Stimulated activated naive CD4-positive, alpha-beta T cell (primary cell): ENCODE data around the gene SHROOM3.

Source experiments
- DNase-seq, 6 experiments: peaks; one replicate each; lab custom pipeline; 2025; lab: John Stamatoyannopoulos, UW

Gene SHROOM3

GRCh38 chr4:76751612-76752343 lies 316.7 kb downstream of the SHROOM3 start:
- no peak for DNase-seq

GRCh38 chr4:76752861-76753501 lies 318.0 kb downstream of the SHROOM3 start:
- no peak for DNase-seq

GRCh38 chr4:76753814-76754213 lies 318.8 kb downstream of the SHROOM3 start:
- DNase-seq: no peak

GRCh38 chr4:76754439-76754838 lies 319.4 kb downstream of the SHROOM3 start:
- no peak for DNase-seq

DNA sequence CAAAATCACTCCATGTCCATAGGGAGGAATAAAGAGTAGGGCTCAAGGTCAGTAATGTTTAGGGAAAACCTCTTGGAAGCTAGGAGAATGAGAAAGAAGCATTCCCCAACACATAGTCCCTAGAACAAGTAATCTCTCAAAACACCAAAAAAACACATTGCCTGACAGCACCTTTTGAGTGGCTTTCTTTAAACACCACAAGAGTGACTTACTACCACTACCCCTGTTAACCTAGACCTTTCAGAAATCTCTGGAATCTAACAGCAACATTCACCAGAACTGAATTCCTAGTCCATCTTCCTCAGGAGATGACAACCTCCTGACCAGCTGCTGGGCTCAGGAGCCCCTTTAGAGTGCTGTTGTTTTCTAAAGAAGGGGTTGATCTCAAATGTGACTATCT lies 320.7 kb downstream of the SHROOM3 start:
- no peak for DNase-seq

GRCh38 chr4:76756416-76756815 lies 321.4 kb downstream of the SHROOM3 start:
- no peak for DNase-seq

GRCh38 chr4:76757418-76757939 lies 322.4 kb downstream of the SHROOM3 start:
- no peak for DNase-seq

- DNase-seq: no peak
Observed at GRCh38 chr4:76758290-76758882, 323.4 kb downstream of the SHROOM3 start.

DNA sequence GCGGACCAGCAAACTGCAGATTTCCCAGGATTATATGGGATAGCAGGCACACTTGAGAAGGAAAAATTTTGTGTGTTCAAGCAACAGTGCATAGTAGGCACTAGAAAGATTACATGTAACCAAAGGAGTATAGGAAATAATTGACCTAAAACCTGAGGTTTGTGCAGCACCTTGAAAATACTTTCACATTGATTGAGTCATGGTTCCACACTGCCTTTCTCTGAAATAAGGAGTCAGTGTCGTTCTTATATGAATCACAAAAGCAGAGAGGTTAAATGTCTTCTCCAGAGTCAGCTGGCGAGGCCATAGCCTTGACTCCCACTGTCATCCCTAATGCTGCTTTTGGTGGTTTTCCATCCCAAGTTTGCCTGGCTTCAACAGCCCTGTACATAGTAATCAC lies 324.0 kb downstream of the SHROOM3 start:
- no peak for DNase-seq

GRCh38 chr4:76760193-76760592 lies 325.2 kb downstream of the SHROOM3 start:
- no peak for DNase-seq

GRCh38 chr4:76762137-76763130 lies 327.4 kb downstream of the SHROOM3 start:
- DNase-seq: no peak

- DNase-seq: no peak
Observed at GRCh38 chr4:76764251-76764650, 329.2 kb downstream of the SHROOM3 start.

DNA sequence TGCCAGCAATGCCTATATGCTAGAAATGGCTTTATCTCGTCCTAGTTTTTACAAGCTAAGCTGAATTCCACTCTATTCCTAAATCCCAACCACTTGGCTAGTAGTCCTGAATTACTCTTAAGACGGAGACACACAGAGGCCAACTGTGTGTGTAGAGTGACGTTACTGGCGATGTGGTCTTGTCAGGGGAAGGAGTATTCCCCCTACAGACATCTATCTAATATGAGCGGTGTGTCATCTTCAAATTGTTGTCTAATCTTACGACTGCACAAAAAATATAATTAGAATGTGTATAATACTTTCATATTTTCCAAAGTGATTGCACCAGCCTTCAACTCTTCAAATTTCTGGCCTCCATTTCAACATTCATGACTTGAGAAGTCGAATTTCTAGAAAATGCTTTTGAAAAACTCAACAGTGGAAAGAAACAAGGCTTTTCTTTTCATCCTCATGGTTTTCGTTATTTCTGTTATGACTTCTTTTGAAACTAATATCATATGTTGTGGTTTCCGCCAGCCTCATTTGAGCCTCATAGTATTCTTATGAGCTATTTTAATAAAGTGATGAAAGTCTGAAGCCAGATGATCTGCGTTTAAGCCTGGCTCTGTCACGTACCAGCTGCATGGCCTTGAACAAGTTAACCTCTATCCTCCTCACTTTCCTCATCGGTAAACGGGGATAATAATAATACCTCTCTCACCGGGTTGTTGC lies 330.6 kb downstream of the SHROOM3 start:
- no peak for DNase-seq

DNA sequence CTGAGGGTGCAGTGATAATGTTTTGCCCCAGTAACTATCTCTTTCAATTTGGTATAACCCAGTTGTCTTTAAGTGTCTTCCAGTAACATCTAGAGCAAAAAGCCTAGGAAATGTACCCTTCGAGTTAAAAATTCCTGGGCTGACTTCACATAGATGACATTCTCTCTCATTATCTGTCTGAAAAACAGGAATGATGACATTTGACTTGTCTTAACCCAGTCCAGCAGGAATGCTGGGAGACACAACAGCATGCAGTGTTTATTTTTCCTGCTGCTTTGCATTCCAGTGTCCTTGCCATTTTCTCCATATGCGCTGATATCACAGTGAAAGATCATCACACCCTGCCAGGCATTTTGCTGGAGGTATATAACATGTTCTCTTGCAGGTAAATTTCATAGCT lies 333.0 kb downstream of the SHROOM3 start:
- DNase-seq: no peak

DNA sequence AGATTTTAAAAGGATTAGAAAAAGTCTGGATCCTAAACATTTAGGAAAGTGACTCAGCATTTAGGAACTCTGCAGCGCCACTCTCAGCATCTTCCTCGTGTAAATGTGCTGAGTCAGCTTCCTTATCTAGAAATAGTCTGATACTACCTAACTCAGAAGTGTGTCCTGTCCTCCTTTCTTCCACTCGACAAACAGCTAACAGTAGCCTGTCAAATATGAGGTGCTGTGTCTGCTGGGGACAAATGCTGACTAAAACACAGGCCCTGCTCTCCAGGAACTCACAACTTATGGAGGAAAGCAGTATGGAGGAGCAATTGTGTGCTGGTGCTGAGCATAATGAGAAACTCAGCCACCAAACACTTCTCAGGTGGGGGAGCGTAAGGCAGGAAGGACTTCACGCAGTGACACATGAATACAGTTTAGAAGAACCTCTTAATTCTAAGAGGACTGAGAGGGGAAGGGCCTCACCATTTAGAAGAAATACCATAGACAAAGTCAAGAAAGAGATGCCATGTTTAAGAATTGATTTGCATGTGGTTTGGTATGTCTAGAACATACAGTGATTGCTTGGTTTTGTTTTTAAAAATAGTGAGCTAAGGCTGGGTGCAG lies 337.6 kb downstream of the SHROOM3 start:
- no peak for DNase-seq

- DNase-seq: no peak
Observed at GRCh38 chr4:76773766-76774165, 338.7 kb downstream of the SHROOM3 start.

DNA sequence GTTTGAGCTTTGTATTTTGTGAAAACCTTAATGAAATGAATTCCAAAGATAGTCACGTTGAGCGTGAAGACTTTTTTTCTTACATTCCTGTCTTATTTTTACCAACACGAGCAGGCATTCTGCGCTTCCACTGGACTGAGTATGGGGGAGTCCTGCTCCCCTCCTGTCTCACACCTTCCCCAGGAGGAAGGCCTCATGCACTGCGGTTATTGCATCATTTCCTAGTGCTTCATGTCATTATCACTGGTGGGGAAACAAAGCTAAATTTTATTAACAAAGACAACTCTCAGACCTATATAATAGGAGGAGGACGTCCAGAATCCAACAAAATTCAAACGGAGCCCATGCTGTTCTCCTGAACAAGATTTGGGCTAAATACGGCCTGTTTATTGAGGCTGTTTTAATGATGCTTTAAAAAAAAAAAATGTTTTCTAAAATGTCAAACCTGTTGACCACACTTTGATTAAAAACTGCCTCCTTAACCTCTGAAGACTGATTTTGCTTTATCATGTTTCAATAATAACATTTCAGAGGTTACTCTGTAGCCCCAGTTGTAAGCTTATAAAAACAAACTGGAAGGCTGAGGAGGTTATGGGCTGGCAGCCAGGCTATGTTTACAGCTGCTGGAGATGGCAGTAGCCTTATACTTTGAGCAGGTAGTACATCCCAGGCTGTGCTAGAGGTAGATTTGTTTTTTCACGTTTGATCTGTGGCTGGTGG lies 344.9 kb downstream of the SHROOM3 start:
- DNase-seq: no peak

DNA sequence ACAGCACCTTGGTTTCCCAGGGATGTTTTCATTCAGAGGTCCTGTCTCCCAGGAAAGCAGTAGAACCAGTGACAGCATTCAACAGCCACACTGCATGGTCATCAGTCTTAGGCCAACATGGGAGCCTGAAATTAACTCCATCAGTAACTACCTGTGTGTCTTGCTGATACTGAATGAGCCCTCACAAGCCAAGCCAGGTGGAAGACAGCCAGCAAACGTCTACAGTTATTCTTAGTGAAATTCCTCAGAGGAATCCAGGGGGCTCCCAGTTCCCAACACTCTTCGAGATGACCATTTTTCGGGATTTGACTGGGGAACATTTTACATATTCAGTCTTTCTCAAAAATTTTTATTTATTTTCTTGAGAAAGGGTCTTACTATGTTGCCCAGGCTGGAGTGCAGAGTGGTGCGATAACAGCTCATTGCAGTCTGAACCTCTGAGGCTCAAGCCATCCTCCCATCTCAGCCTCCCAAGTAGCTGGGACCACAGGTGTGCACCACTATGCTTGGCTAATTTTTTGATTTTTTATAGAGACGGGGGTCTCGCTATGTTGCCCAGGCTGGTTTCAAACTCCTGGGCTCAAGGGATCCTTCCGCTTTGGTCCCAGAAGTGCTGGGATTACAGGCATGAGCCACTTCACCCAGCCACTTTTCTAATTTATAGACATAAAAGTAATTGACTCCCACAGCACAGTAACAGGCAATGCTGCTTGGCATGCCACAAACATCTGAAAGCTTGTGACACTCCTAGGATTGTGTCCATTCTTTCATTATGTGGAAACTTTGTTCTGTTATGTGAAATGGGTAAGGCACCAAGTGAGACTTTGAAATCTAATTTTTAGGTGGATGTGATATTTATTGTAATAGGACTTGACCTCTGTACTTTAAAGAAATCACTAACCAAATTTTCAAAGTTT lies 346.0 kb downstream of the SHROOM3 start:
- no peak for DNase-seq
